Thyroid gland (tissue), 4 donors: Measurements from ENCODE around the gene EGFL8.

ENCODE experiments used
- CTCF ChIP-seq, 6 experiments: fragments of 200-600 bp in 3 of 6; fragments of 450-650 bp in 3 of 6; sonication (generic) in 3 of 6; IDR thresholded peaks; one replicate each; pipeline ENCODE4 v1.5.1; 2016 to 2019; ENCODE audit warnings: antibody characterized with exemption in 6 of 6, mild to moderate bottlenecking in 2 of 6, inconsistent platforms in 1 of 6, moderate library complexity in 1 of 6
- POLR2A ChIP-seq, 2 donors: fragments of 450-650 bp; IDR thresholded peaks; one replicate each; pipeline ENCODE4 v1.6.1; 2017; ENCODE audit warnings: antibody characterized with exemption in 2 of 2, mild to moderate bottlenecking in 2 of 2, moderate library complexity in 1 of 2

- TF ChIP-seq POLR2A (IDR thresholded peaks at IDR 0.05) (no peak), CTCF (IDR thresholded peaks at IDR 0.05) (no peak)
Observed at GRCh38 chr6:32196682-32197616, 32.6 kb downstream of the EGFL8 start.
